Measurements from ENCODE around the gene ARIH2.

The ARIH2 gene

DNA sequence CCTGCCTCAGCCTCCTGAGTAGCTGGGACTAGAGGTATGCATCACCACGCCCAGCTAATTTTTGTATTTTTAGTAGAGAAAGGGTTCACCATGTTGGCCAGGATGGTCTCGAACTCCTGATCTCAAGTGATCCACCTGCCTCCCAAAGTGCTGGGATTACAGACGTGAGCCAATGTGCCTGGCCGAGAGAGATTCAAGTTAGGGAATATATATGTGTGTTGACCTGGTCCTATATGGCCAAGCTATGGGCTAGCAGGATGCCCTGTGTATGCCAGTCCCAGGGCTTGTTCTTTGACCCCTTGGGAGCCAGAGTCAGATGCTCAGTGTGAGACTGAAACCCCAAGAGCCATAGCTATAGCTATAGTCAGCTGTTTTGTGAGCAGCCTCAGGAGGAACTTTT, 105.1 kb downstream of the ARIH2 start:
- TF ChIP-seq, protein P1, sequence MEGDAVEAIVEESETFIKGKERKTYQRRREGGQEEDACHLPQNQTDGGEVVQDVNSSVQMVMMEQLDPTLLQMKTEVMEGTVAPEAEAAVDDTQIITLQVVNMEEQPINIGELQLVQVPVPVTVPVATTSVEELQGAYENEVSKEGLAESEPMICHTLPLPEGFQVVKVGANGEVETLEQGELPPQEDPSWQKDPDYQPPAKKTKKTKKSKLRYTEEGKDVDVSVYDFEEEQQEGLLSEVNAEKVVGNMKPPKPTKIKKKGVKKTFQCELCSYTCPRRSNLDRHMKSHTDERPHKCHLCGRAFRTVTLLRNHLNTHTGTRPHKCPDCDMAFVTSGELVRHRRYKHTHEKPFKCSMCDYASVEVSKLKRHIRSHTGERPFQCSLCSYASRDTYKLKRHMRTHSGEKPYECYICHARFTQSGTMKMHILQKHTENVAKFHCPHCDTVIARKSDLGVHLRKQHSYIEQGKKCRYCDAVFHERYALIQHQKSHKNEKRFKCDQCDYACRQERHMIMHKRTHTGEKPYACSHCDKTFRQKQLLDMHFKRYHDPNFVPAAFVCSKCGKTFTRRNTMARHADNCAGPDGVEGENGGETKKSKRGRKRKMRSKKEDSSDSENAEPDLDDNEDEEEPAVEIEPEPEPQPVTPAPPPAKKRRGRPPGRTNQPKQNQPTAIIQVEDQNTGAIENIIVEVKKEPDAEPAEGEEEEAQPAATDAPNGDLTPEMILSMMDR (IDR thresholded peaks at IDR 0.05; ENCODE audit: low read depth, low read length, missing control alignments), result no peak
- no peak overlapping the region for H3K4me3 ChIP-seq (ENCODE audit: low read depth, low read length)
- DNase-seq (ENCODE audit: low read depth), result no peak

DNA sequence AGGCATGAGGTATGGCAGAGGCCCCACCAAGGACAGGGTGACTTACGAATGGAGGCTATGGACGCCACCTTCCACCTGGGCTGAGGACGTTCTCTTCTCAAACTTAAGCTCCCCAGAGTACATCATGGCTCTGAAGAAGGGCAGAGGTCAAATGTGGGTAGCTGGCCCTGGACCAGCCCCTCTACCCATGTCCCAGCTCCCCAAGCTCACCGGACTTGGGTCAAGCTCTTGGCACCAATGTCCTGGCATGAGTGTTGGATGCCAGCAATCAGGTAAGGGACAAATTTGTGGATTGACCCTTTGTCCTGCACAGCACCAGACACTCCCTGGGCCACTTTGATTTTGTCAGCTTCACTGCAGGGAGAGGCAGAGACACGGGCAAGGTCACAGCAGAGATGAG, 105.8 kb downstream of the ARIH2 start:
- H3K4me3 ChIP-seq (ENCODE audit: low read depth, low read length), result no peak overlapping the region
- TF ChIP-seq, protein P1 (IDR thresholded peaks at IDR 0.05; ENCODE audit: low read depth, low read length, missing control alignments), result no peak
- DNase-seq (ENCODE audit: low read depth), result no peak

DNA sequence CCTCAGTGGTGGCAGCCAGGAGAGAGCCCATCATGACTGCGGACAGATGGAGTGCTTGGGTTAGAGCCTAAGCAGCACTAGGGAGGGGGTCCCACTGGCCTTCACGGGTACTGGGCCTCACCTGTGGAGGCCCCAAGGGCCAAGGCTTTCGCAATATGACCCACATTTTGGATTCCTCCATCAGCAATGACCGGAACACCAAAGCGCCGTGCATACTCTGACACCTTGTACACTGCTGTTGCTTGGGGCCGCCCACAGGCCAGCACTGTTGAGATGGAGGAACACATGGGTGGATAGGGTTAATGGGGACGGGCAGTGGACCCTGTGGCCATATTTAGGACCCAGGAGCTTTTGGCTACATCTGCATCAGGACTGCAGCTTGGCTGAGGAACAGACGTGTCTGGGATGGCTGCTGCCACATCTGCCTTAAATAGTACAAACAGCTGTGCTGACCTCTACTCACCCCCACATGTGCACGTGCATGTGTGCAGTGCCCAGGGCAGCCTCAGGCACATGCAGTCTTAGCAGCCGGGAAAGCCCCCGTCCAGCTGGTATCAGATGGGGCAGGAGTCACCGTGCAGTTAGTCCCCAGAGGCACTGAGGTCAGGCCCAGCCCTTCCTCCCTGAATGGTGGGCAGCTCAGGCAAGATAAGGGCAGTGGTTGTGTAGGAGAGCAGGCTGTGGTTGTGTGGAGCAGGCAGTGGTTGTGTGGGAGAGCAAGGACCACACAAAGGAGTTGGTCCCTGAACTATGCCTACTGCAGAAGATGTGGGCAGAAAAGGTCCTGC, 106.6 kb downstream of the ARIH2 start:
- TF ChIP-seq, protein P1 (IDR thresholded peaks at IDR 0.05; ENCODE audit: low read depth, low read length, missing control alignments), result no peak
- no peak for DNase-seq (ENCODE audit: low read depth)
- no peak overlapping the region for H3K4me3 ChIP-seq (ENCODE audit: low read depth, low read length)

DNA sequence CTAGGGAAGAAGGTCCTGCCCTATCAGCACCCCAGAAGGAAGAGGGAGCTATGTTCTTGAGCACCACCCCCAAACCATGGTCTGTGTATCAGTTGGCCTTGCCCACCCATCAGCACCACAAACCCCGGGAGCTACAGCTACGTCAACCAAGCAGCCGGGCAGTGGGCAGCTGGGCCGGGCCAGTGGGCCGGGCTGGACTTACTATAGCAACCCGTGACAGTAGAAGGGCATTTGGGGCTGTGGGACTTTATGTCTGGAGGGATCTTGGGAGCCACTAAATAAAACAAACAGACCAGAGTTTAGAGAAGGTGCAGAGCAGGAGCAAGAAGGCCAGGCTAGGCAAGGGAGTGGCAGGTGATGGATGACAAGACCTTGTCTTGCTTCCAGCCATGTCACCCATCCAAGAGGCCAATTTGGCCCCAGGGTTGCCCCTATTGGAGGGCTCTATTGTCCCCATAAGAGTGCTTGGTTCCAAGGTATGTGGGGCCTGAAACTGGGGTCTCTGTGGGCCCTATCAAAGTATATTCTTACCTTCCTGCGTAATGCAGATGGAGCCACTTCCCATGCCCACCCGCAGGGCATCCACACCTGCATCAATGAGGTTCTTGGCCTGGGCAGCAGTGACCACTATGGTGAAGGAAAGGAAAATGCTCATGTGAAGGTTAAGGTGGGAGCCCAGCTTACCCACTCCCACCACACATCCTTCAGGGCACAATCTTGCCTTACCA, 107.3 kb downstream of the ARIH2 start:
- H3K4me3 ChIP-seq (ENCODE audit: low read depth, low read length), result no peak overlapping the region
- TF ChIP-seq, protein P1 (IDR thresholded peaks at IDR 0.05; ENCODE audit: low read depth, low read length, missing control alignments), result no peak
- DNase-seq (ENCODE audit: low read depth), result no peak

DNA sequence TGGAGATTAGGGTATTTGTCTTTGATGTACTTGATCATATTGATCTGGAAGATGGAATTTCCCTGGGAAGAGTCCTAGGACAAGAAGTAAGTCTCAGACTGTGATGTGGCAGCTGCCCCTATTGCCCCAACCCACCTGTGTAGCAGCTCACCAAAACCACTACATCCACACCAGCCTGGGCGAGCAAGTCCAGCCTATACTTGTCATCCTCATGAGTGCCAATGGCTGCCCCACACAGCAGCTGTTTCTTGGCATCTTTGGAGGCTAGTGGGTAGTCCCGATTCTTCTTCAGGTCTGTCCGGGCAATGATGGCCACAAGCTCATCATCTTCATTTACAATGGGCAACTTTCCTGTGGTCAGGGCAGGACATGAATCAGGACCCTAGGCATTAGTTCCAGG, 107.9 kb downstream of the ARIH2 start:
- DNase-seq (ENCODE audit: low read depth), result no peak
- H3K4me3 ChIP-seq (ENCODE audit: low read depth, low read length), result no peak overlapping the region
- TF ChIP-seq, protein P1 (IDR thresholded peaks at IDR 0.05; ENCODE audit: low read depth, low read length, missing control alignments), result no peak

DNA sequence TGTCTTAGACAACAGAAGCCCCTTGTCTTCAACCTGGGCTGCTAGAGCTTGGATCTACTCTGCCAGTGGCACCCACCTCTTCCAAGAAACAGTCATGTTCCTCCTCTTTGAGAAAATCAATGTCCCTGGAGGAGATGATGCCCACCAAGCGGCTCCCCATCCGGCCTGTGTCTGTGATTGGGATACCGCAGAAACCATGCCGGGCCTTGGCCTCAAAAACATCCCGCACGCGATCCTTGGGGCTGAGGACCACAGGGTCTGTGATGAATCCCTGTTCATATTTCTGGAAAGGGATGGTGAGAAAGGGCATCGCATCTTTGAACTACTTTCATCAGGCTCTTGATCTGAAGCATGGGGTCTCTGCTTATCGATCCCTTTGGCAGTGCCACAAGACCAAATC, 109.0 kb downstream of the ARIH2 start:
- TF ChIP-seq, protein P1 (IDR thresholded peaks at IDR 0.05; ENCODE audit: low read depth, low read length, missing control alignments), result no peak
- H3K4me3 ChIP-seq (ENCODE audit: low read depth, low read length), result no peak overlapping the region; the same call in 1 of the 2 replicates
- no peak for DNase-seq (ENCODE audit: low read depth)

Measured in GM12864 (cell line).